GM23248 (cell line): ENCODE measurements around the gene ALDH4A1.

ENCODE experiments used
- EZH2 ChIP-seq: fragments of 200-600 bp; sonication (generic); IDR thresholded peaks from 2 replicates; pipeline ENCODE4 v1.6.1; 2018; ENCODE audit warnings: antibody characterized with exemption, mild to moderate bottlenecking; ENCODE audit not compliant: insufficient read depth, poor library complexity, severe bottlenecking
- EZH2phosphoT487 ChIP-seq: fragments of 200-600 bp; sonication (generic); IDR thresholded peaks from 2 replicates; pipeline ENCODE4 v1.6.1; 2018; ENCODE audit warnings: antibody characterized with exemption, moderate library complexity, mild to moderate bottlenecking, low read depth; ENCODE audit not compliant: insufficient read depth

DNA sequence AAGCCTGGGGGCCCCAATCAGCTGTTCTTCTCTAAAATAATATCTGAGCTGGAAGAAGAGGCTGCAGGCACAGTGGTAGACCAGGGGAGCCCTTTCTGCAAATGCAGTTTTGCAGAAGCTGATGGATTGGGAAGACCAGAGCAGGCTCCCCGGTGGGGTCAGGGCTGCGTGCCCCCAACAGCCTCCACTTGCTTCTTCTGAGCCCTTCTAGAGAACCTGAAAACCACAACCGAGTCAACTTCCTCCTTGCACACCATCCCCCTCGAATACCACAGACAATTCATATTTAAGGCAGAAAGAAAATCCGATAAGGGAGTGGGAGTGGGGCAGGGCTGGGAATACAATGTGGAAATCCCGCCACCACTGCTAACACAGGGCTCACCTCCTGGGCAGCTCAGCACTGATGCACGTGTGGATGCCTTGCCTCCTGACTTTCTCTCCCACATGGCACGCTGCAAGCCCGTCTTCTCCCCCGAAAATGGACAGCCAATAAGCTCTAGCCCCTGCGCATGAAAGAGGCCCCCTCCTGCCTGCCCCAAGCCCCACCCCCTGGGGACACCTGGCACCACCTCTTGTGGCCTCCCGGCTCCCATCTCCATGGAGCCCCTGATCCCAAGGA, 25.4 kb upstream of the ALDH4A1 start:
- TF ChIP-seq EZH2phosphoT487 = no peak
- TF ChIP-seq EZH2 = no peak
